ENCODE results near the gene RUFY2. TPM values are rescaled to one million over a fixed set of nuclear protein-coding genes. Genes with fewer than 3 reads are reported as not detected.

RUFY2 gene
- total RNA-seq, 1 donor from 2014 or later: 27.6 TPM

DNA sequence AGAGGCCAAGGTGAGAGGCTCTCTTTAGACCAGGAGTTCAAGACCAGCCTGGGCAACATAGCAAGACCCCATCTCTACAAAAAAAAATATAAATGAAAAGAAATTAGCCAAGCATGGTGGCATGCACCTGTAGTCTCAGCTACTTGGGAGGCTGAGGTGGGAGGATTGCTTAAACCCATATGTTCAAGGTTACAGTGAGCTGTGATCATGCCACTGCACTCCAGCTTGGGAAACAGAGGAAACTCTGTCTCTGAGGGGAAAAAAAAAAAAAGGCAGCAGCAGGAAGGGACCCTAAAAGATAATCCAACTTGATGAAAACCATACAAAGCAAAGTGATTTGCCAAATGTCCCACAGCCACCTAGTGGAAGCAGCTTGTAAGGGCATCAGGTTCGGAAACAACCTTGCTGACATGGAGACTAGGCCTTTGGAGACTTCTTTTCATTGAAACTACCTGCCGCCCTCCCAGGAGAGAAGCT is 58.8 kb downstream of the RUFY2 start:
- peaks cover 40% of the 10 kb centered on the region for H3K36me3 Mint-ChIP-seq (ENCODE audit: unreplicated experiment)
- H3K9me3 Mint-ChIP-seq (ENCODE audit: unreplicated experiment): no peaks in the 10 kb centered on the region
- peaks cover 4% of the 10 kb centered on the region for H3K4me1 Mint-ChIP-seq (ENCODE audit: unreplicated experiment)
- H3K27ac Mint-ChIP-seq (ENCODE audit: unreplicated experiment): peak overlapping the region; percentile 58
- TF ChIP-seq, protein P1, sequence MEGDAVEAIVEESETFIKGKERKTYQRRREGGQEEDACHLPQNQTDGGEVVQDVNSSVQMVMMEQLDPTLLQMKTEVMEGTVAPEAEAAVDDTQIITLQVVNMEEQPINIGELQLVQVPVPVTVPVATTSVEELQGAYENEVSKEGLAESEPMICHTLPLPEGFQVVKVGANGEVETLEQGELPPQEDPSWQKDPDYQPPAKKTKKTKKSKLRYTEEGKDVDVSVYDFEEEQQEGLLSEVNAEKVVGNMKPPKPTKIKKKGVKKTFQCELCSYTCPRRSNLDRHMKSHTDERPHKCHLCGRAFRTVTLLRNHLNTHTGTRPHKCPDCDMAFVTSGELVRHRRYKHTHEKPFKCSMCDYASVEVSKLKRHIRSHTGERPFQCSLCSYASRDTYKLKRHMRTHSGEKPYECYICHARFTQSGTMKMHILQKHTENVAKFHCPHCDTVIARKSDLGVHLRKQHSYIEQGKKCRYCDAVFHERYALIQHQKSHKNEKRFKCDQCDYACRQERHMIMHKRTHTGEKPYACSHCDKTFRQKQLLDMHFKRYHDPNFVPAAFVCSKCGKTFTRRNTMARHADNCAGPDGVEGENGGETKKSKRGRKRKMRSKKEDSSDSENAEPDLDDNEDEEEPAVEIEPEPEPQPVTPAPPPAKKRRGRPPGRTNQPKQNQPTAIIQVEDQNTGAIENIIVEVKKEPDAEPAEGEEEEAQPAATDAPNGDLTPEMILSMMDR (IDR thresholded peaks at IDR 0.05): peak; percentile 68
- H3K27me3 Mint-ChIP-seq (ENCODE audit: unreplicated experiment): no peaks in the 10 kb centered on the region
- no peak overlapping the region for H3K4me3 Mint-ChIP-seq (ENCODE audit: unreplicated experiment)
- DNase-seq (ENCODE audit: extremely low spot score, unreplicated experiment): no peak

DNA sequence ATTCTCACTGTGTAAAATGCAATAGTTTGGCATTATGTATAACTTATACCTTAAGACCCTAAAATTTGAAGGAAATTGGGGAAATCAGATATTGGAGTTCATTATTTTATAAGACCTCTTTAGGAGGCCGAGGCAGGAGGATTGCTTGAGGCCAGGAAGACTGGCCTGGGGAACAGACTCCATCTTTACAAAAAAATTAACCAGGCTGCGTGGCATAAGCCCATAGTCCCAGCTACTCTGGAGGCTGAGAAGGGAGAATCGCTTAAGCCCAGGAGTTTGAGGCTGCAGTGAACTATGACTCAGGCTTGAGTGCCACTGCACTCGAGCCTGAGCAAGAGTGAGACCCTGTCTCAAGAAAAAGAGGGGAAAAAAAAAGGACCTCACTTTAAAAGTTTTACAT is 60.3 kb downstream of the RUFY2 start:
- Mint-ChIP-seq H3K27me3 (ENCODE audit: unreplicated experiment) (no peaks in the 10 kb centered on the region), H3K36me3 (ENCODE audit: unreplicated experiment) (peaks cover 39% of the 10 kb centered on the region), H3K4me1 (ENCODE audit: unreplicated experiment) (peaks cover 8% of the 10 kb centered on the region), H3K4me3 (ENCODE audit: unreplicated experiment) (no peak overlapping the region), H3K9me3 (ENCODE audit: unreplicated experiment) (no peaks in the 10 kb centered on the region), H3K27ac (ENCODE audit: unreplicated experiment) (peak overlapping the region; percentile 13)
- DNase-seq (ENCODE audit: extremely low spot score, unreplicated experiment): no peak
- TF ChIP-seq, protein P1 (IDR thresholded peaks at IDR 0.05): no peak

DNA sequence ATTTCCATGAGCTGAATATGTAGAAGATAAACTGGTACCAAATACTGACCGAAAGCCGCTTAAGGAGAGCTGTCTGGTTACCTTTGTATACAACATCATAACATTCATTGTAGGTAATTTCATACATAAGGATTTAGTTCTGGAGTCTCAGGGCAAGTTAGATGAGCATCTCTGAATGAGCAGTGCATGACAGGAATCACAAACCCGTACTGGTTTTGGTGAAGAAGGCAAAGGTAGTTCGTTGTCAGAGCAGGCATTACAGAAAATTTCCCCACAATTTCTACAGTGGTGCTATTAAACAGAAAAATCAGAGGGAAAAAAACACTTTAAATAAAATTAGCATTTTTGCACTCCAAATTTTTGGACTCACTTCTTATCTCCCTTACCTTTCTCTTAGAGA is 61.5 kb downstream of the RUFY2 start:
- H3K27ac Mint-ChIP-seq (ENCODE audit: unreplicated experiment): peak overlapping the region; percentile 35

DNA sequence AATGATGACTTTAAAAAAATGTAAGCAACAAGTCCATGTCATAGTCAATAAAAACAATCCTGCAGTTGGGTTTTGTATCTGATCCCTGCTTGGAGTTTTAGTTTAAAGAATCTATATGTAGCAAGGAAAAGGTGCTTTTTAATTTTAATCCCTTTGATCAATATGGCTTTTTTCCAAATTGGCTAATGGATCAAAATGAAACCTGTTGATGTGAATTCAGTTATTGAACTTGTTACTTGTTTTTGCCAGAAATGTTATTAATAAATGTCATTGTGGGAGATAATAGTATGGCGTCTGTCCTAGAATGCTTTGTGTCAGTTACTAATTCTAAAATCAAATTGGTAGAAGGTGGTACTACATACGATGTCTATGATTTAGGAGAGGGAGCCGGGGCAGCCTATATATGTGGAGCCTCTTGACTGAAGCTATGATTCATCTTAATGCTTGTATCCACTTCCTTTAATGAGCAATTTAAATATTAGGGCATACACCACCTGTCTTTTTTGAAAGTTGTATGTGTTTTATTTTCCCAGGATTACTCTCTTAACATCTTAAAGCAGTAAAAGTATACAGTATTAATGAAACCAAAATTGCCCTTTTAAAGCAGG is 64.1 kb downstream of the RUFY2 start:
- no peaks in the 10 kb centered on the region for H3K27me3 Mint-ChIP-seq (ENCODE audit: unreplicated experiment)
- H3K27ac Mint-ChIP-seq (ENCODE audit: unreplicated experiment): no peak overlapping the region
- peaks cover 14% of the 10 kb centered on the region for H3K4me1 Mint-ChIP-seq (ENCODE audit: unreplicated experiment)
- H3K36me3 Mint-ChIP-seq (ENCODE audit: unreplicated experiment): peaks cover 67% of the 10 kb centered on the region
- no peak for DNase-seq (ENCODE audit: extremely low spot score, unreplicated experiment)
- TF ChIP-seq, protein P1 (IDR thresholded peaks at IDR 0.05): no peak
- H3K9me3 Mint-ChIP-seq (ENCODE audit: unreplicated experiment): no peaks in the 10 kb centered on the region
- H3K4me3 Mint-ChIP-seq (ENCODE audit: unreplicated experiment): no peak overlapping the region

More for the DNA sequence above, 61.5 kb downstream of the RUFY2 start:
- TF ChIP-seq, protein P1 (IDR thresholded peaks at IDR 0.05): no peak
- Mint-ChIP-seq H3K9me3 (ENCODE audit: unreplicated experiment) (no peaks in the 10 kb centered on the region), H3K4me3 (ENCODE audit: unreplicated experiment) (no peak overlapping the region), H3K36me3 (ENCODE audit: unreplicated experiment) (peaks cover 51% of the 10 kb centered on the region), H3K4me1 (ENCODE audit: unreplicated experiment) (peaks cover 8% of the 10 kb centered on the region), H3K27me3 (ENCODE audit: unreplicated experiment) (no peaks in the 10 kb centered on the region)
- DNase-seq (ENCODE audit: extremely low spot score, unreplicated experiment): no peak

DNA sequence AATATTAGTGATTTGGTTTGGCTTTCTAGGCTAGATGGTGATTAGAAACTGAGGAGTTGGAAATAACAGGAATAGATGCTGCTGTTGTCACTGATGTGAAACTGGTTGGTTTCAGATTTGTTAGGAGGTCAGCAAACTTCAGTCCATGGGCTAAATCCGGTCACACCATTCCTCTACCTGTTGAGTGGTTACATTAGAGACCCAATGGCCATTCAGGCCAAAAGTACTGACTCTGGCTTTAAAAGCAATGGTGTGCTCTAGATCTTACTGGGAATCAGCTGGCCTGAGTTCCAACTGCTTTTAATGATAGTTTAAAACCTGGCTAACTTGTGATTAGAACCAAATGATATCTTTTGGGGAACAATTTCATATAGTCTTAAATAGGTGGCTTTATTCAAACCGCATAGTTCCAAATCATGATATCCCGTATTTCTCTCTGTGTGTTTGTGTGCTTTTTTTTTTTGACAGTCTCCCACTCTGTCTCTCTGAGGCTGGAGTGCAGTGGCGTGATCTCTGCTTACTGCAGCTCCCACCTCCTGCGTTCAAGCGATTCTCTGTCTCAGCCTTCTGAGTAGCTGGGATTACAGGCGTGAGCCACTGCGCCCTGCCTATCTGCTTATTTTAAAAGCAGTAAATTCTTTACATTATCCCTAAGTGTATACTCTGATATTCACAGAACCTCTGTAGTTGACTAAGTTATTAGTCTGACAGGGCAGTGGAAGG is 66.6 kb downstream of the RUFY2 start:
- Mint-ChIP-seq H3K9me3 (ENCODE audit: unreplicated experiment) (no peaks in the 10 kb centered on the region), H3K36me3 (ENCODE audit: unreplicated experiment) (peaks cover 62% of the 10 kb centered on the region), H3K4me3 (ENCODE audit: unreplicated experiment) (no peak overlapping the region), H3K27me3 (ENCODE audit: unreplicated experiment) (no peaks in the 10 kb centered on the region), H3K4me1 (ENCODE audit: unreplicated experiment) (peaks cover 39% of the 10 kb centered on the region), H3K27ac (ENCODE audit: unreplicated experiment) (peak overlapping the region; percentile 45)
- no peak for DNase-seq (ENCODE audit: extremely low spot score, unreplicated experiment)
- TF ChIP-seq, protein P1 (IDR thresholded peaks at IDR 0.05): no peak
